ACHN (cell line): ENCODE data around the gene OR5AU1.

ENCODE experiments used
- DNase-seq: peaks from one replicate; pipeline ENCODE4 v3.0.0-alpha.2; 2015
- in situ Hi-C: cut with HindIII; loops from 2 replicates; pipeline ENCODE4 v1.10.0; 2017; ENCODE audit warnings: low sequenced_read_pairs, low pct_ligation_motif_present, low pct_unique_long_range_greater_than_20kb

OR5AU1 gene

DNA sequence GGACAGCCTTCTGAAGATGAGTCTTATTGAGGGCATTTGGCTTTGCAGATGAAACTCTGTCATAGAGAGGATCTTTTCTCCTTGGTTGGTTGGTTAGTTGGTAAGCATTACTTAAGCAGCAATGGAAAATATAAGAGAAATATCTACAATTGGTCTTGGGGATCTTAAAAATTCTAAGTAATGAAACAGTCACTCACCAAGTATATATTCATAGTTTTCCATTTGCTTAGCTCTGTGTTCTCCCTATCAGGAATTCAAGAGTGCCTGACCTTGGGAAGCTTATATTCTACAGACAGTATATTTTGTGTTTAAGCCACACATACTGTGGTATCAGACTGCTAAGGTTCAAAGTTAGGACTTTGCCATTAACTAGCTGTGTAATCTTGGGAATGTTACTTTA lies at the start of gene OR5AU1:
TSS of gene OR5AU1 (minus strand) at position 101 of the 400 bp plus-strand sequence. CDS start 191 bp downstream, outside the sequence.
- DNase-seq = no peak
- in situ Hi-C loops = no loop called here

DNA sequence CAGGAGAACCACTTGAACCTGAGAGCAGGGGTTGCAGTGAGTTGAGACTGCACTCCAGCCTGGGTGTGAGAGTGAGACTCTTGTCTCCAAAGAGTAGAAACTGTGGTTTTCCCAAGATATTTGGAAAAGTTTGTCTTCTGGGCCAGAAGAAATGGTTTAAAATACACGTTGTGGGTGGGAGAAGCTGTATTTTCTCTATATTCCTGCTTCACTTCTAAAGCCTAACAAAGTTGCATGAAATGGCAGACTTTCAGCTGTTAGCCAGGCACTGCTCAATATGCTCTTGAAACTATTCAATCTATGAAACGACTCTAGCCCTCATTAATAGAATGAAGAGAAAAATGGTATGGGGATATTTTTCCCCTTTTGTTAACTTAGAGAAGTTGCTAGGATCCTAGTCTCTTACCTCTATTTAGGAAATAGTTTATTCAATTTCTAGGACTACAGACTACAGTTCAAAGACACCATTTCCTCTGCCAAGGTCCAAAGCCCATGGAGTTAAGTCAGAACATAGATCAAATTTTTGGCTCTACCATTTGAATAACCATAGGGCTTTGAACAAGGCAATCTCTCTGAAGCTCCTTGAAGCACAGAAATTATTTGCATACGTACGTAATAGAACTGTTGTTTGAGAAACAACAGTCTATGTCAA lies 49.3 kb upstream of the OR5AU1 start:
- in situ Hi-C loops = no loop called here

DNA sequence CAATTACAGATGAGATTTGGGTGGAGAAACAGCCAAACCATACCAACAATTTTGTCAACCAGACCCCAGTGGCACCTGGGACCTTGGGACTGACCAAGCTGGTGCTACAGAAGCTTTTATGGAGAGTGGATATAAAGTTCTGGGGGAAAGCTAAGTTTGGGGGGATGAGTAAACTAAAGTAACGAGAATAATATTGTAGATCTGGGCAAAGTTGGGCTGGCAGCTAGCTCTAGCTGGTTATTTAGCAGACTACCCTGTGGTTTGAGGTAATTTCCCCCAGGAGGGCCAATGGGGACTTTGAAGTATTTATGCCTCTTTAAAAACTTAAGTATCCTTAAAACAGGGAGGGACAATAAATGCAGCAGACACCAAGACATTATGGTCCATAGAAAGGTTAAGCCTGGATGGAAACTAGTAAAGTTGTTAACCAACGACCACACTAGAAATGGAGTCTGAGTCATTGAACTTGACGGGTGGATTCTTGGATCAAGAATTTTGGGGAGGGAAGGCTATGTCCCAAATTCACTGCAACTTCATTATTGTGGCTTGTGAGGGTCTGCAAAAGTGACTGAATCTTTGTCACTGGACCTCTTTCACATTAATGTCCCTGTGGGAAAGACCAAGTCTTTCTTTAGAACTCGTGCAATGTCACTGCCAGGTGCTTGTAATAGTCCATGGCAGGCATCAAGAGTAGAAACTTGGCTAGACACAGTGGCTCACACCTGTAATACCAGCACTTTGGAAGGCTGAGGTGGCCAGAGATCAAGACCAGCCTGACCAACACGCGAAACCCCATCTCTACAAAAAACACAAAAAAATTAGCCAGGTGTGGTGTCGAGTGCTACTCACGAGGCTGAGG lies 48.5 kb upstream of the OR5AU1 start:
- DNase-seq = no peak
- in situ Hi-C loops = no loop called here

More for the DNA sequence above, 49.3 kb upstream of the OR5AU1 start:
- no peak for DNase-seq

DNA sequence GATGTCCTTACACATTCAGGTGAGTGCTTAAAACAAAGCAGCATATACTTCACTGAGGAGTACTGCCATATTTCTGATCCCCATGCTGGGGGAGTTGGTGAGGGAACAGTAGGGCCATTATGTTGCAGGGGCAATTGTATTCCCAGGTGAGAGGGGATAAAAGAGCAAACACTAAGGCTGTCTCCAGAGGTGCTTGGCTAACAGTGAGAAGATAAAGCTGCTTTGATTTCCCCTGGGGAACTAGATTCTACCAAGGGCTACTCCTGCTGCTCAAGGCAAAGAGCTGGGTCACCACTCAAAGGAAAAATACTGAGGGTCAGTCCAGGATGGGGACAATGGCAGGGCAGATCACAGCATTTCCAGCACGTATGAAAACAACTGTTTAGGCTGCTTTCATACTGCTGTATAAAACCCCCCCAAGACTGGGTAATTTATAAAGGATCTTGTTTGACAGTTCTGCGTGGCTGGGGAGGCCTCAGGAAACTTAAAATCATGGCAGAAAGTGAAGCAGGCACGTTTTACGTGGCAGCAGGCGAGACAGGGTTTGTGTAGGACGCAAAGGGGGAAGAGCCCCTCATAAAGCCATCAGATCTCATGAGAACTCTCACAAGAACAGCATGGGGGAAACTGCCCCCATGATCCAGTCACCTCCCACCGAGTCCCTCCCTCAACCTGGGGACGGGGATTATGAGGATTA lies 47.8 kb upstream of the OR5AU1 start:
- in situ Hi-C loops = no loop called here
- no peak for DNase-seq

DNA sequence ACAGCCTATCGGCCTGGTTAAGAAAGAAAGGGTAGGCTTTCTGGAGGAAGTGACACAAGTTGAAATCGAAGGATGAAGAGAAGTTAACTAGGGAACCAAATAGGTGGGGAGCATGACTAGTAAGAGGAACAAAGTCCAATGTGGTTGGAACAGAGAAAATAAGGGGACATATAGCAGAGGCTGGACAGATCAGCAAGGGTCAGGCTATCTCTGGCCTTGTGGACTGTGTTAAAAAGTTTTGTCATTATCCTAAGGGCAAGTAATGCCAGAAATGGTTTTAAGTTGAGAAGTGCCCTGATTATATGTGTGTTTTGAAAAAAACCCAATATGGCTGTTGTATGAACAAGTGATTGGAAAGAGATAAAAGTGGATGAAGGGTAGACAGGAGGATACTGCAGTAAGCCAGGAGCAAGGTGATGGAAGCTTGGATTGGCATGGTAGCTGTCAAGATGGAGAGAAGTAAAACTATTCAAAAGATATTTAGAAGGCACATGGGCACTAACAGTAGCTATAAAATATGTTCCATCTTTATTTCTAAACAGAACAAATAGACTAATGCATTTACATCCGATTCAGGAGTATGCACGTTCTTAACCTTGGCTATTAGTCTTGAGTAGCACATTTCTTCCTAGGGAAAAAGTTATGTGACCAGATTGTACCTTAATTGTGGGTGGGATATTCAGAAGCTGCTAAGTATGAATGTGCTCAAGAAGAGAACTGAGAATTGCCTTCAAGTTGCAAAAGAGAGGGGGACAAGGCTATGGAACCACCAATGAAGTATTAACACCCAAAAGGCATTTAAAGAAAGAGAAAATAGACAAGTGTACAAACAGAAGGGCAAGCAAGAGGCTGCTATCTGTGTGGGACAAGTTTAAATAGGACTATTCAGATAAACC lies 46.8 kb upstream of the OR5AU1 start:
- no peak for DNase-seq
- in situ Hi-C loops = no loop called here

DNA sequence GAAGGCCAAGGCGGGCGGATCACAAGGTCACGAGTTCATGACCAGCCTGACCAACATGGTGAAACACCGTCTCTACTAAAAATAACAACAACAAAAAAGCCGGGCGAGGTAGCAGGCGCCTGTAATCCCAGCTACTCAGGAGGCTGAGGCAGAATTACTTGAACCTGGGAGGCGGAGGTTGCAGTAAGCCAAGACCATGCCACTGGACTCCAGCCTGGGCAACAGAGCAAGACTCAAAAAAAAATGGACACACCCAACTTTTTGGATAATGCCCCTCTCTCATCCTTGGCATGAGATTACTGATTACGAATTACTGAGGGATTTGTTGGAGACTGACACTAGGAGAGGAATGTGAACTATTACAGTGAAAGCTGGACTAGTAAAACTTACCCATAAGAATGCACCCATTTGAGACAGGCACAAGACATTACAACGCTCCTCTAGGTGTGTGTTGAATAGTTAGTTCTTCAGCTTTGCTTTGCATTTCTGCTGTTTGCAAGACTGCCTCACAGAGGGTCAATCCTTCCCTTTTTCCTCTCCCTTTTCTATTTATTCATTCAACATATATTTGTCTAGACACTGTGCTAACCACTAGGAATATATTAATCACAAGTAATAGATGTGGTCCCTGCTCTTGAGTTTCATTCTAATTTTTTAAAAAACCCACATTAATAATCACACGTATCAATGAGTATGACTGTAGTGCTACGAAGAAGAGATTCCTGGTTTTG lies 46.0 kb upstream of the OR5AU1 start:
- in situ Hi-C loops = no loop called here
- DNase-seq = no peak

DNA sequence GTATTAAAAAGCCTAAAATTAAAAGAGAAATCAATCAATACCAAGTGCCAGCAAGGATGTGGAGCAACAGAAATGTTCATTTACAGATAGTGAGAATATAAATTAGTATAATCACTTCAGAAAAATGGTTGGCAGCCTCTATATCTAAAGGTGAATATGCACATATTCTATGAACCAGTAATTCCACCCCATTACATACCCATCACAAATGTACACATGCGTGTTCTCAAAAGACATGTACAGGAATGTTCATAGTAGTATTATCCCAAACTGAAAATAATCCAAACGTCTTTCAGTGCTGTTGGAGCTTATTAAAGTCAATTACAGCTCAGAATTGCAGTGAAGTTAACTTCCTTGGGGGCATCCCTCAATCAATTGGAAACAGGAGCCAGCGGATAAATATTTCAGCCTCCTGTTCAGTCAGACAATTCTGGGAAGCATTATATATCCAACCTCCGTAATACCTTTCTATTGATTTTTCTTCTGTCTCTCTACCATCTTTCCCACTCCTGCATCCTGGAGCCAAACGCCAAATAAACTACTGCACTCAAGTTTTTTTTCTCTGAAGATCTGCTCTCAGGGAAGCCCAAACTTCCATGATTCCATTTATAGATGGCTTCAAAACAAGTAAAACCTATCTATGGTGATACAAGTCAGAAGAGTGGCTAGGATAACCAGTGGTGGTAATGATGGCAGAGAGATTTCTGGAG lies 45.0 kb upstream of the OR5AU1 start:
- DNase-seq = no peak
- in situ Hi-C loops = no loop called here

DNA sequence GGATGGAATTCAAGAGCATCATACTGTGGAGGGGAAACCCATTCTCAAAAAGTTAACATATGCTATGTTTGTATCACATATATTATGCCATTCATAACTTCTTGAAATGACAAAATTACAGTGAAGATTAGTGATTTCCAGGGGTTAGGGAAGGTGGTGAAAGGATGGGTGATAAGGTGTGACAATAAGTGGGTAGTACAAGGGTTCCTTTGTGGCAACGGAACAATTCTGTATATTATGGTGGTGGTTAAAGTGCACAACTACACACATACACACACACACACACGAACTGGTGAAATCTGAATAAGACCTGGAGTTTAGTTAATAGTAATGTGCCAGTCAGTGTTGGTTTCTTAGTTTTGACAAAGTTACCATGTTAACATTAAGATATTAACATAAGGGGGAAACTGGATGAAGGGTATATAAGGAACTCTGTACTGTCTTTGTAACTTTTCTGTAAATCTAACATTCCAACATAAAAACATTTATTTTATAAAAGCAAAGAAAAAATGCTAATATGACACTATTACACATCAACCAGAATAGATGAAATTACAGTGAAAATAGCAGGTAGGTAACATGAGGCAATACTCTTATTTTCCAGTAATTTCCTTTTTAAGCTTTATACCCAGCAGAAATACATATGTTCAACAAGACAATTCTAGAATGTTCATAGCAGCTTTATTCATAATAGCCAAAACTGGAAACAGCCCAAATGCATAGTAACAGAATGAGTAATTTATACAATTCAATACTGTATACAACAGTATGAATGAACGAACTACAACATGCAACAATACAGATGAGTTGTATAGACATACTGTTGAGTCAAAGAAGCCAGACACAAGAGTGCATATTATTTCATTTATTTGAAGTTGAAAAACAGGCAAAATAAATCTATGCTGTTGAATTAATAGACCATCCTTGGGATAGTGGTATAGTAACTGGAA lies 44.0 kb upstream of the OR5AU1 start:
- no peak for DNase-seq
- in situ Hi-C loops = no loop called here

DNA sequence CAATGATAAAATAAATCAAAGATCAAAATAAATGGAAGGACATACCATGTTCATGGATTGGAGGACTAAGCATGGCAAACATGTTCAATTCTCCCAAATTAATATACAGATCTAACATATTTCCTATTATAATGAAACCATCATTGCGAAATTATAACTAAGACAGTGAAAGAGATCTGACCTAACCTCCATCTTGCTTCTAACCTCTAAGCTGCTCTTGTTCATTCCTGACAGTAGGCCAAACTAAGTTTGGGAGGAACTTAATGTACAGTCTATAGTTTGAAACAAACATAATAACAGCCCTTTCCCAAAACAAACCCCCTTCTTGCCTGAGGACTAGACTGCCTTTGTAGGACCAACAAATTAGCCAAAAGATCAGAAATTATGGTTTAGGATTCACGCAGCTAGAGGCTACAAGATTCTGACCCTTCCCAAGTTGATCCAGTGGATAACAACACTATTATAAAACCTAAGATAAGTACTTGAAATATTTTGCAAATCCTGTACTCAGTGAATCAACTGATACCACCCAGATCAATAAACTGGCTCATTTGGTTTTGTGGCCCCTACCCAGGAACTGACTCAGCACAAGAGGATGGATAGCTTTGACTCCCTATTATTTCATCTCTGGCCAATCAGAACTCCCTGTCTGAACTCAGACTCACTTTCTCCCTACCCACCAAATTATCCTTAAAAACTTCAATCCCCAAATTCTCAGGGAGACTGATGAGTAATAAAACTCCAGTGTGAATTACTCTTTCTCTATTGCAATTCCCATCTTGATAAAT lies 41.7 kb upstream of the OR5AU1 start:
- in situ Hi-C loops = no loop called here
- DNase-seq = no peak

DNA sequence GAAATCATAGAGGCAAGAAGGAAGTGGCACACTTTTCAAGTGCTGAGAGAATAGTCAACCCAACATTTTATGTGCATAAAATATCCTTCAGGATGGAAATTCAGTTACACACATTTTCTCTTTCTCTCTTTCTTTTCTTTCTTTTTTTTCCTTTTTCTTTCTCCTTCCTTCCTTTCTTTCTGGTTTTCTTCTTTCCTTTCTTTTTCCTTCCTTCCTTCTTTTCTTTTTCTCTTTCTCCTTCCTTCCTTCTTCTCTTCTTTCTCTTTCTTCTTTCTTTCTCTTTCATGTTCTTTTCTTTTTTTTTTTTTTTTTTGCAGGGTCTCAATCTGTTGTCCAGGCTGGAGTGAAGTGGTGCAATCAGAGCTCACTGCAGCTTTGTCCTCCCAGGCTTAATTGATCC lies 38.7 kb upstream of the OR5AU1 start:
- in situ Hi-C loops = no loop called here
- DNase-seq = no peak

DNA sequence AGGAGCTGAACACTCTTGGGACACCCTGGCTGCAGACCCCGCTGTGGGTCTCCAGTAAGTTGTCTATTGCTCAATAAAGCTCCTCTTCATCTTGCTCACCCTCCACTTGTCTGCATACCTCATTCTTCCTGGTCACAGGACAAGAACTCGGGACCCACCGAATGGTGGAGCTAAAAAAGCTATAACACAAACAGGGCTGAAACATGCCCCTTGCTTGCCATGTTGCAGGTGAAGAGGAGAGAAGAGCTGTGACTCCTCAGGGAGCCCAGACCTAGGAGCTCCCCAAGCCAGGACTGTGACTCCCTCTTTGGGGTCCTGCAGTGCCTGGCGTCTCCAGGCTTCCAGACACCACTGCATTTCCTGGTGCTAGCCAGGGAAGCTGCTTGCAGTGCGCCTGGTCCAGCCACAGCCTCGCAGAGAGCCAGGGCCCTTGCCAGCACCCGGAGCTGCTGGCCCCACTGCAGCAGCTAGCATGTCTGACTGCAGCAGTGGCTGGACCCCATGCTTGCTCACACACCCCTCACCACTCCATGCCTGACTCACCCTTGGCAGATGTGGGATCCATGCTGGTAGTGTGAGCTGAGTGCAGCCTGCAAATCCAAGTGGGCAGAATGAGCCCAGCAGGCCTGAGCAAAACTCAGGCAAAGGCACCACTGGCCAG lies 37.1 kb upstream of the OR5AU1 start:
- in situ Hi-C loops = no loop called here
- DNase-seq = no peak

DNA sequence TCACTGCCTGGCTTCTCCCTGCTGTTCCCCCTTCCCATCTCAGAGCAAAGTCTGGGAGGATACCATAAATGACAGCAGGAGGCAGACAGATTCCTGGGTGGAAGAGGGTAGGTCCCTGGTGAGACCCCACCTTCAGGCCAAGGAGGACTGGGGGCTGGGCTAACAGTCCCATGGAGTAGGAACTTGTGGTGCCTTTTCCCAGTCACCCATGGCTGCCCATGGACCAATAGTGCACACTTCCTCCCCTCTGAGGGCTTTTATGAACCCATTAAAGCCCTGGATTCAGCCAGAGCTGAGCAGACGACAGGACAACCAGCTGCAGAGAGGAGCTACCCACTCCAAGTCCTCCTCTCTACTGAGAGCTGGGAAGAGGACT lies 36.6 kb upstream of the OR5AU1 start:
- in situ Hi-C loops = no loop called here

DNA sequence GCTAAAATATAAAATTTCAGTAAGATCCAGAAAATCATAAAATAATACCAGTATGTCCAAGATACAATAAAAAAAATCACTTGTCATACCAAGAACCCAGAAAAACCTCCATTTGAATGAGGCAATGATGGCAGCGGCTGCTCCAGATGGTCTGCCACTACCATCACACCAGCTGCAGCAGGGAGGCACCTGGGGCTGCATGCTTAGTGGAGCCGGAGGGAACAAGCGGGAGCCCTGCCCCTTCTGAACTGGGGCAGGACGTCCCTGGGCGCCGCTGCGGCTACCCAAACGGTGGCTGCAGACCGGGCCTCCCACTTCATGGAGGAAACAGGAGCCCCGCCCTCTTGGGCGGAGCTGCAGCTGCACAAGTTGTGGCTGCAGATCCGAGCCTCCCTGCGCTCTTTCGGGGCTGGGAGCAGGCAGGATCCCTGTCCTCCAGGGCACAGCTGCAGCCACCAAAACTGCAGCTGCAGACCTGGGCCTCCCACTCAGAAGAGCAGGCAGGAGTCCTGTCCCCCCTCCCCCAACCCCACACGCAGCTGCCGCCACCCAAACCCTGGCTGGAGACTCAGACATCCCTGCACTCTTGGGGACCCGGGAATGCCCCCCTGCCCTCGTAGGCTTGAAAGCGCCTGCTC lies 36.1 kb upstream of the OR5AU1 start:
- peak; percentile 73 for DNase-seq
- in situ Hi-C loops = no loop called here

More for the DNA sequence above, 36.6 kb upstream of the OR5AU1 start:
- DNase-seq = no peak

DNA sequence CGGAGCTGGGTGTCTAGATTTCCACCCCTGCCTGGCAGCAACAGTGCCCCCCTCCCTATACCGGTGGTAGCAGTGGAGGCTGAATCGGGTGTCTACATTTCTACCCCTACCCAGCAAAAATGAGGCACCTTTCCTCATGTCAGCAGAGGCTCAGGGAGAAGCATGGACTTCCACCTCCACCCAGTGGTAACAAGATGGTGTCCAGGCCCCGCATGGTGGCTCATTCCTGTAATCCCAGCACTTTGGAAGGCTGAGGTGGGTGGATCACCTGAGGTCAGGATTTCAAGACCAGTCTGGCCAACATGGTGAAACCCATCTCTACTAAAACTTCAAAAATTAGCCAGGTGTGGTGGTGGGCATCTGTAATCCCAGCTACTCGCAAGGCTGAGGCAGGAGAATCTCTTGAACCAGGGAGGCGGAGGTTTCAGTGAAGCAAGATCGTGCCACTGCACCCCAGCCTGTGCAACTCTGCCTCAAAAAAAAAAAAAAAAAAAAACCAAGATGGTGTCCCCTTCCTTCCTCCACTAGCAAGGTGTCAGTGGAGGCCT lies 35.5 kb upstream of the OR5AU1 start:
- in situ Hi-C loops = no loop called here
- DNase-seq = no peak
